Fibroblast of lung (primary cell): Measurements from ENCODE around the gene BAZ1B.

Experiments
- EZH2 ChIP-seq: IDR thresholded peaks from 2 replicates; pipeline ENCODE4 v1.5.1; 2012; ENCODE audit warnings: low read length, control low read depth, mild to moderate bottlenecking; ENCODE audit errors: missing control alignments
- TF ChIP-seq, protein P1 (sequence below), 2 donors: IDR thresholded peaks in 1 of 2; conservative IDR thresholded peaks in 1 of 2; 1 replicate in 1 of 2; 2 replicates in 1 of 2; pipeline ENCODE4 v1.5.1; 2011 to 2012; ENCODE audit warnings: low read length in 2 of 2, control low read depth in 1 of 2, inconsistent platforms in 1 of 2, low read depth in 1 of 2, mild to moderate bottlenecking in 1 of 2

GRCh38 chr7:73437621-73438416 is 84.3 kb downstream of the BAZ1B start:
- TF ChIP-seq, protein P1, sequence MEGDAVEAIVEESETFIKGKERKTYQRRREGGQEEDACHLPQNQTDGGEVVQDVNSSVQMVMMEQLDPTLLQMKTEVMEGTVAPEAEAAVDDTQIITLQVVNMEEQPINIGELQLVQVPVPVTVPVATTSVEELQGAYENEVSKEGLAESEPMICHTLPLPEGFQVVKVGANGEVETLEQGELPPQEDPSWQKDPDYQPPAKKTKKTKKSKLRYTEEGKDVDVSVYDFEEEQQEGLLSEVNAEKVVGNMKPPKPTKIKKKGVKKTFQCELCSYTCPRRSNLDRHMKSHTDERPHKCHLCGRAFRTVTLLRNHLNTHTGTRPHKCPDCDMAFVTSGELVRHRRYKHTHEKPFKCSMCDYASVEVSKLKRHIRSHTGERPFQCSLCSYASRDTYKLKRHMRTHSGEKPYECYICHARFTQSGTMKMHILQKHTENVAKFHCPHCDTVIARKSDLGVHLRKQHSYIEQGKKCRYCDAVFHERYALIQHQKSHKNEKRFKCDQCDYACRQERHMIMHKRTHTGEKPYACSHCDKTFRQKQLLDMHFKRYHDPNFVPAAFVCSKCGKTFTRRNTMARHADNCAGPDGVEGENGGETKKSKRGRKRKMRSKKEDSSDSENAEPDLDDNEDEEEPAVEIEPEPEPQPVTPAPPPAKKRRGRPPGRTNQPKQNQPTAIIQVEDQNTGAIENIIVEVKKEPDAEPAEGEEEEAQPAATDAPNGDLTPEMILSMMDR (conservative IDR thresholded peaks at IDR 0.05 in 1 of 2, IDR thresholded peaks at IDR 0.05 in 1 of 2; ENCODE audit: low read depth in 1 of 2, low read length in 2 of 2), result no peak
- TF ChIP-seq EZH2, result no peak
